DND-41 (cell line): ENCODE results near the gene CRELD1.

Experiments
- CTCF ChIP-seq: IDR thresholded peaks from 2 replicates; pipeline ENCODE4 v1.5.1; 2012; ENCODE audit warnings: borderline replicate concordance, low read length, moderate library complexity, mild to moderate bottlenecking; ENCODE audit not compliant: poor library complexity, severe bottlenecking; ENCODE audit errors: extremely low read depth
- EZH2 ChIP-seq: IDR thresholded peaks from 3 replicates; pipeline ENCODE4 v1.6.1; 2012; ENCODE audit warnings: borderline replicate concordance, low read depth, mild to moderate bottlenecking, moderate library complexity, low read length, inconsistent platforms; ENCODE audit not compliant: severe bottlenecking

GRCh38 chr3:9906480-9906879, 27.2 kb upstream of the CRELD1 start:
- TF ChIP-seq CTCF (no peak), EZH2 (no peak)
